ENCODE results near the gene OPN4.

The OPN4 gene

GRCh38 chr10:86659161-86659691 is 4.9 kb downstream of the OPN4 start:
- Histone ChIP-seq H3K9me3 (replicated peaks in 1 of 11) (no peaks in the 10 kb centered on the region), H3K27me3 (no peaks in the 10 kb centered on the region)

GRCh38 chr10:86659721-86660453 is 5.5 kb downstream of the OPN4 start:
- Histone ChIP-seq H3K4me3 (no peak overlapping the region), H3K27ac (no peak overlapping the region), H3K27me3 (no peaks in the 10 kb centered on the region), H4K20me1 (peaks cover 0 to 4% (median 0%) of the 10 kb centered on the region in 11 experiments; a peak in 2 of 22 replicates), H3K36me3 (no peaks in the 10 kb centered on the region), H3K9me3 (replicated peaks in 1 of 11) (no peaks in the 10 kb centered on the region), H3K4me2 (peak overlapping the region in 1 of 11 experiments; percentile 40; a peak in 2 of 22 replicates), H3K4me1 (peaks cover 0 to 21% (median 2%) of the 10 kb centered on the region in 10 experiments; a peak in 11 of 20 replicates), H3K9ac (no peak overlapping the region)
- TF ChIP-seq Cebpa-rat (IDR thresholded peaks at IDR 0.05): no peak

More at GRCh38 chr10:86659161-86659691, 4.9 kb downstream of the OPN4 start:
- no peak overlapping the region for H3K27ac ChIP-seq
- H4K20me1 ChIP-seq: peaks cover 0 to 4% (median 0%) of the 10 kb centered on the region in 11 experiments; a peak in 2 of 22 replicates
- H3K4me2 ChIP-seq: peak overlapping the region in 2 of 11 experiments; percentile 3 to 40; a peak in 2 of 22 replicates
- no peaks in the 10 kb centered on the region for H3K36me3 ChIP-seq
- H3K9ac ChIP-seq: no peak overlapping the region
- no peak overlapping the region for H3K4me3 ChIP-seq
- H3K4me1 ChIP-seq: peaks cover 0 to 17% (median 2%) of the 10 kb centered on the region in 10 experiments; a peak in 7 of 20 replicates
- TF ChIP-seq Cebpa-rat (IDR thresholded peaks at IDR 0.05): no peak

DNA sequence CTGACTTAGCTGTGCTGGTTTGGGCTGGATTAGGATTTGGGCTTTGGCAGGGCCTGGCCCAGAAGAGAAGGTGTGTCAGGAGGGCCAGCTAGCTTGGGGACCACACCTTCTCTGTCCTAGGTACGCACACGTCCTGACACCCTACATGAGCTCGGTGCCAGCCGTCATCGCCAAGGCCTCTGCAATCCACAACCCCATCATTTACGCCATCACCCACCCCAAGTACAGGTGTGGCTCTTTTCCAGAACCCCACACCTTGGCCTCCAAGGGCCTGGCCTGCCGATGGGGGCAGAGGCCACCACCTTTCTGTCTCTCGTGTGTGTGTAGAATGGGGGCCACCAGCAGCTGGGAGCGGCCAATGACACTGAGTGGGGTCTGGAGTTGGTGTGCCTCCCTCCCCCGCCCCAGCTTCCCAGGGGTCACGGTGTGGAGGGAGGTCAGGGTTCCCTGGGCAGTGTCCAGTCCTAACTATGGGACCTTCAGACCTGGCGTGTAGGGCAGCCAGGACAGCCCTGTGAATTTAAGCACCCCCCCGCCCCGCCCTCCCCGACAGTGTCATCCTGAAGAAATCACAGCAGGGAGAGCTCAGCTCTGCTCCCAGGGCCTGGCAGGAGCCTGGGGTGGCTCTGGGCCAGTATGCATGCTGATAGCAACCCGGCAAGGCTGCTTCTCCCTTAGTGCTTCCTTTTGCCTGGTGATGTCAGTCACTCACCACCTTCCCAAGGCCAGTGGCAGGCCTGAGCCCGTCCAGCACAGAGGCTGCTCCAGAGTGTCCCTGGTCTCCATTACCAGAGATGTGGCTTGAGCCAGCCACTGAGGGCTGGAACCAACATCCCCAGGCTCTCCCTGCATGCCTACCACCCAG is 7.0 kb downstream of the OPN4 start:
- no peak overlapping the region for H3K4me3 ChIP-seq
- peaks cover 0 to 36% (median 13%) of the 10 kb centered on the region in 10 experiments; a peak in 14 of 20 replicates for H3K4me1 ChIP-seq
- H3K9me3 ChIP-seq (replicated peaks in 1 of 11): no peaks in the 10 kb centered on the region
- H3K9ac ChIP-seq: no peak overlapping the region
- H3K36me3 ChIP-seq: no peaks in the 10 kb centered on the region
- peak overlapping the region in 1 of 11 experiments; percentile 26; a peak in 1 of 22 replicates for H3K4me2 ChIP-seq
- H3K27ac ChIP-seq: no peak overlapping the region
- TF ChIP-seq Cebpa-rat (IDR thresholded peaks at IDR 0.05): no peak
- no peaks in the 10 kb centered on the region for H3K27me3 ChIP-seq
- H4K20me1 ChIP-seq: peaks cover 0 to 5% (median 0%) of the 10 kb centered on the region in 11 experiments; a peak in 2 of 22 replicates

- H3K36me3 ChIP-seq: no peaks in the 10 kb centered on the region
- no peak overlapping the region for H3K27ac ChIP-seq
- peak overlapping the region in 1 of 11 experiments; percentile 26; a peak in 1 of 22 replicates for H3K4me2 ChIP-seq
- TF ChIP-seq Cebpa-rat (IDR thresholded peaks at IDR 0.05): no peak
- H4K20me1 ChIP-seq: peaks cover 0 to 7% (median 0%) of the 10 kb centered on the region in 11 experiments; a peak in 2 of 22 replicates
- H3K9me3 ChIP-seq (replicated peaks in 1 of 11): no peaks in the 10 kb centered on the region
- H3K4me1 ChIP-seq: peaks cover 0 to 46% (median 24%) of the 10 kb centered on the region in 10 experiments; a peak in 15 of 20 replicates
- H3K9ac ChIP-seq: no peak overlapping the region
- no peak overlapping the region for H3K4me3 ChIP-seq
- no peaks in the 10 kb centered on the region for H3K27me3 ChIP-seq
Measured at GRCh38 chr10:86662186-86663045, 8.1 kb downstream of the OPN4 start.

DNA sequence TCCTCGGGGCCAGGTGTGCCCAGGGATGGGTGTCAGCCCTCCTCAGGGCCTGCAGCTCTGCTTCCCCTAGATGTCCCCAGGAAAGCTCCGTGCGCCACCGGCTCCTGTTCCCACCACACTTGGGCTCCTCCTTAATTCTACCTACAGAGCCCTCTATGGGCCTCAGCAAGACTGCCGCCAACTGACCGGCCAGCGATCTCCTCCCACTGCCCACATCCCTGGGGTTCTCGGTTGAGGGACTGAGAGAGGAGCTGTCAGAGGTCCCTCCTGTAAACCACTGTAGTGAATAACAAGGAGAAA is 8.6 kb downstream of the OPN4 start:
- Histone ChIP-seq H3K9ac (no peak overlapping the region), H3K4me3 (no peak overlapping the region), H3K36me3 (no peaks in the 10 kb centered on the region), H3K9me3 (replicated peaks in 1 of 11) (no peaks in the 10 kb centered on the region), H3K27me3 (no peaks in the 10 kb centered on the region), H3K4me1 (peaks cover under 1 to 52% (median 29%) of the 10 kb centered on the region in 10 experiments; a peak in 19 of 20 replicates), H3K27ac (no peak overlapping the region), H3K4me2 (no peak overlapping the region), H4K20me1 (peaks cover 0 to 7% (median 0%) of the 10 kb centered on the region in 11 experiments; a peak in 2 of 22 replicates)
- TF ChIP-seq Cebpa-rat (IDR thresholded peaks at IDR 0.05): no peak

DNA sequence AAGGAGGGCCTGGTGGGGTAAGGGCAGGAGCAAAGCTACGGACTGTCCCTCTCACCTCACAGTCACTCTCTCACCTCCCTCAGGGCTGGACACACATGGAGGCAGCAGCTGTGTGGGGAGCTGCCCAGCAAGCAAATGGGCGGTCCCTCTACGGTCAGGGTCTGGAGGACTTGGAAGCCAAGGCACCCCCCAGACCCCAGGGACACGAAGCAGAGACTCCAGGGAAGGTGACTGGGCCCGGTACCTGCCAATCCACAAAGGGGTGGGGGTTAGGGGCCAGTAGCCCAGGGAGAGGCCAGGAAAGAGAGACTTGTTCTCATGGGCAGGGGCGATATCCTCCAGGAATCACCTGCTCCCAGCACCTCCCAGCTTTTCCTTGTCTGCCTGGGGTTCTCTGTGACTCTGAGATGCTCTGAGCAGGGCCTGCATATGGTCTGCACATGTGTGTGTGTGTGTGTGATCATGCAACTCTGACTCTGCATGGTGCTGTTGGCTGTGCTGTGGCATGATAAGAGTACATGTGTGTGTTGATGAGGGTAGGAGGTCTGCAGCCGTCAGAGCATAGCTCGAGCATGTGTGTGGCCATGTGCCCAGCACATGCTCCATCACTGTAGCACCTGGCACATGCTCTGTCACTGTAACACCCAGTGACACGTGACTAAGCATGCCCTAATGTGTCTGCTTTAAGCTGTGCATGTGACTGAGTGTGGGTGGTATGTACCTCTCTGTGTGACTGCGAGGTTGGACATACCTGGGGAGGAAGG is 9.4 kb downstream of the OPN4 start:
- Histone ChIP-seq H4K20me1 (peaks cover 0 to 7% (median 0%) of the 10 kb centered on the region in 11 experiments; a peak in 2 of 22 replicates), H3K27me3 (no peaks in the 10 kb centered on the region), H3K4me1 (peaks cover 9 to 59% (median 37%) of the 10 kb centered on the region in 10 experiments; a peak in 19 of 20 replicates), H3K27ac (no peak overlapping the region), H3K4me2 (no peak overlapping the region), H3K36me3 (no peaks in the 10 kb centered on the region), H3K9me3 (replicated peaks in 1 of 11) (no peaks in the 10 kb centered on the region), H3K4me3 (no peak overlapping the region), H3K9ac (no peak overlapping the region)
- no peak for TF ChIP-seq Cebpa-rat (IDR thresholded peaks at IDR 0.05)

GRCh38 chr10:86664341-86665217 is 10.2 kb downstream of the OPN4 start:
- no peak for TF ChIP-seq Cebpa-rat (IDR thresholded peaks at IDR 0.05)
- H3K27ac ChIP-seq: no peak overlapping the region
- H3K9ac ChIP-seq: no peak overlapping the region
- peaks cover 0 to 14% (median 0%) of the 10 kb centered on the region in 11 experiments; a peak in 5 of 22 replicates for H4K20me1 ChIP-seq
- no peaks in the 10 kb centered on the region for H3K36me3 ChIP-seq
- H3K27me3 ChIP-seq: no peaks in the 10 kb centered on the region
- peaks cover 10 to 62% (median 45%) of the 10 kb centered on the region in 10 experiments; a peak in 19 of 20 replicates for H3K4me1 ChIP-seq
- H3K9me3 ChIP-seq (replicated peaks in 1 of 11): no peaks in the 10 kb centered on the region
- H3K4me2 ChIP-seq: peak overlapping the region in 4 of 11 experiments; percentile 4 to 34 (median 12); a peak in 3 of 22 replicates
- H3K4me3 ChIP-seq: no peak overlapping the region

Data from BLaER1 treated with 17β-estradiol and CSF1 and Interleukin-3, amounts not matched to agents 10 nM and 100 nM (cell line).